ENCODE results near the gene APCDD1. TPM values are rescaled to one million over a fixed set of nuclear protein-coding genes. Genes with fewer than 3 reads are reported as not detected.

The APCDD1 gene
- total RNA-seq, 1 experiment from 2014 or later = not detected

GRCh38 chr18:10477121-10477862 is 22.9 kb downstream of the APCDD1 start (continued):
- no peak for TF ChIP-seq ZBTB33 (IDR thresholded peaks at IDR 0.05; ENCODE audit: extremely low read depth, insufficient replicate concordance, low read length)

DNA sequence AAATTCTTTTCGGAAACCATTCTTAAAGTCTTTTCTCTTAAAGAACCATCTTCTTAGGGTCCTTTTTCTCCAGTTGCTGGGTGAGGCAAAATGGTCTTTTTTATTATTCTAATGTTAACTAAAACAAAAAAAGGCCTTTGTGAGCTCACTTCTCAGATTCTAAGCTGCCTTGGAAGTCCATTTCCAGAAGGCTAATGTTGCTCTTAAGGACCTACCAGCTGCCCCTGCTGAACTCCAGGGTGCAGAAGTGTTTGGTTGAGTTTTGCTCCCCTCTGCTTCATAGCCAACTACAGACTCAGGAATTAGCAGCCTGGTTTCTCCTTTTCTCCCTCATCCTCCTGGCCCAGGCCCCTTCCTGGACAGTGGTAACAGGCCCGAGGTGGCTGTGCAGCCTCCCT is 23.4 kb downstream of the APCDD1 start:
- DNase-seq (ENCODE audit: low read depth, low spot score) (no peak), ATAC-seq (no peak)
- Histone ChIP-seq H3K9me2 (ENCODE audit: insufficient read depth) (no peaks in the 10 kb centered on the region), H3K4me2 (ENCODE audit: low read length) (no peak overlapping the region), H3K36me3 (ENCODE audit: control insufficient read depth in 1 of 2, insufficient read depth in 2 of 2, low read length in 2 of 2) (no peaks in the 10 kb centered on the region), H4K20me1 (ENCODE audit: insufficient read depth) (no peaks in the 10 kb centered on the region), H3K79me2 (ENCODE audit: insufficient read depth, low read length) (no peaks in the 10 kb centered on the region), H3K4me3 (replicated peaks in 1 of 2; ENCODE audit: low read depth in 1 of 2, low read length in 2 of 2) (no peak overlapping the region), H3K27ac (ENCODE audit: low read depth, low read length) (no peak overlapping the region), H3K27me3 (ENCODE audit: insufficient read depth, low read length) (peaks cover 56% of the 10 kb centered on the region), H3K9ac (ENCODE audit: low read length) (no peak overlapping the region), H3K4me1 (ENCODE audit: control insufficient read depth in 1 of 2, insufficient read depth in 2 of 2, low read length in 2 of 2) (no peaks in the 10 kb centered on the region), H3K9me3 (ENCODE audit: control insufficient read depth in 1 of 2, insufficient read depth in 1 of 2, low read depth in 1 of 2, low read length in 2 of 2) (no peaks in the 10 kb centered on the region), H2AFZ (ENCODE audit: low read depth, low read length, poor library complexity, severe bottlenecking) (no peak overlapping the region)
- CTCF ChIA-PET = no interaction called here
- BruUV-seq (replicated peaks) = no TSS peak
- RAD21 ChIA-PET (ENCODE audit: low non-redundant PET in 1 of 2, low total read pairs in 2 of 2, uncharacterized antibody in 2 of 2, unreplicated experiment in 2 of 2) = no interaction called here
- TF ChIP-seq JUND (IDR thresholded peaks at IDR 0.05) (no peak), POLR2A (IDR thresholded peaks at IDR 0.05; ENCODE audit: borderline replicate concordance, extremely low read depth, insufficient read depth, insufficient read length) (no peak), SRF (IDR thresholded peaks at IDR 0.05; ENCODE audit: low read depth) (no peak), FOSL1 (IDR thresholded peaks at IDR 0.05; ENCODE audit: low read depth) (no peak), ELF1 (IDR thresholded peaks at IDR 0.05; ENCODE audit: borderline replicate concordance, low read depth) (no peak), MAX (IDR thresholded peaks at IDR 0.05) (no peak), RAD21 (IDR thresholded peaks at IDR 0.05; ENCODE audit: low read depth) (no peak), EZH2 (IDR thresholded peaks at IDR 0.05) (no peak), CBX3 (IDR thresholded peaks at IDR 0.05; ENCODE audit: low read depth) (no peak), ZBTB33 (IDR thresholded peaks at IDR 0.05; ENCODE audit: extremely low read depth, insufficient replicate concordance, low read length) (no peak)
- TF ChIP-seq, protein P1, sequence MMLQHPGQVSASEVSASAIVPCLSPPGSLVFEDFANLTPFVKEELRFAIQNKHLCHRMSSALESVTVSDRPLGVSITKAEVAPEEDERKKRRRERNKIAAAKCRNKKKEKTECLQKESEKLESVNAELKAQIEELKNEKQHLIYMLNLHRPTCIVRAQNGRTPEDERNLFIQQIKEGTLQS (IDR thresholded peaks at IDR 0.05) = no peak
- TF ChIP-seq, protein P2, sequence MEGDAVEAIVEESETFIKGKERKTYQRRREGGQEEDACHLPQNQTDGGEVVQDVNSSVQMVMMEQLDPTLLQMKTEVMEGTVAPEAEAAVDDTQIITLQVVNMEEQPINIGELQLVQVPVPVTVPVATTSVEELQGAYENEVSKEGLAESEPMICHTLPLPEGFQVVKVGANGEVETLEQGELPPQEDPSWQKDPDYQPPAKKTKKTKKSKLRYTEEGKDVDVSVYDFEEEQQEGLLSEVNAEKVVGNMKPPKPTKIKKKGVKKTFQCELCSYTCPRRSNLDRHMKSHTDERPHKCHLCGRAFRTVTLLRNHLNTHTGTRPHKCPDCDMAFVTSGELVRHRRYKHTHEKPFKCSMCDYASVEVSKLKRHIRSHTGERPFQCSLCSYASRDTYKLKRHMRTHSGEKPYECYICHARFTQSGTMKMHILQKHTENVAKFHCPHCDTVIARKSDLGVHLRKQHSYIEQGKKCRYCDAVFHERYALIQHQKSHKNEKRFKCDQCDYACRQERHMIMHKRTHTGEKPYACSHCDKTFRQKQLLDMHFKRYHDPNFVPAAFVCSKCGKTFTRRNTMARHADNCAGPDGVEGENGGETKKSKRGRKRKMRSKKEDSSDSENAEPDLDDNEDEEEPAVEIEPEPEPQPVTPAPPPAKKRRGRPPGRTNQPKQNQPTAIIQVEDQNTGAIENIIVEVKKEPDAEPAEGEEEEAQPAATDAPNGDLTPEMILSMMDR (IDR thresholded peaks at IDR 0.05 in 2 of 3, conservative IDR thresholded peaks at IDR 0.05 in 1 of 3; ENCODE audit: borderline replicate concordance in 1 of 3, insufficient read depth in 1 of 3, low read depth in 2 of 3, low read length in 2 of 3) = no peak
- intact Hi-C loops (cut with micrococcal nuclease) = no loop called here
- POLR2A ChIA-PET = no interaction called here
